CD14-positive monocyte (primary cell): ENCODE measurements around the gene IL1F10. TPM values are rescaled to one million over a fixed set of nuclear protein-coding genes. Genes with fewer than 3 reads are reported as not detected.
A peak's percentile ranks its signal among the peaks of the same experiment; 100 is the strongest.

Experiments used
- DNase-seq, 3 donors: peaks; one replicate each; pipeline ENCODE4 v3.0.0-alpha.2; 2011 to 2022
- H2AFZ ChIP-seq: 2 replicates; pipeline ENCODE4 v1.6.0; 2012; ENCODE audit warnings: mild to moderate bottlenecking, low read depth, low read length, inconsistent platforms; ENCODE audit not compliant: insufficient read depth, poor library complexity, severe bottlenecking
- H3K27ac ChIP-seq, 2 donors: 1 replicate in 1 of 2; 2 replicates in 1 of 2; pipeline ENCODE4 v1.5.1; 2012 to 2013; ENCODE audit warnings: low read length in 2 of 2, control low read depth in 1 of 2, inconsistent platforms in 1 of 2, low read depth in 1 of 2, mild to moderate bottlenecking in 1 of 2
- H3K27me3 ChIP-seq, 2 donors: one replicate each; pipeline versions ENCODE4 v1.6.0 to v1.6.1; 2011 to 2013; ENCODE audit warnings: low read length in 2 of 2; ENCODE audit not compliant: control insufficient read depth in 2 of 2, insufficient read depth in 2 of 2
- H3K36me3 ChIP-seq, 2 donors: replicated peaks in 1 of 2; 1 replicate in 1 of 2; 2 replicates in 1 of 2; pipeline versions ENCODE4 v1.5.1 to v1.6.1; 2012 to 2013; ENCODE audit warnings: low read length in 2 of 2, control low read depth in 1 of 2, inconsistent platforms in 1 of 2, mild to moderate bottlenecking in 1 of 2; ENCODE audit not compliant: insufficient read depth in 2 of 2, control insufficient read depth in 1 of 2
- H3K4me1 ChIP-seq, 2 donors: 1 replicate in 1 of 2; 2 replicates in 1 of 2; pipeline versions ENCODE4 v1.5.1 to v1.6.1; 2012 to 2013; ENCODE audit warnings: low read length in 2 of 2, control low read depth in 1 of 2, inconsistent platforms in 1 of 2, mild to moderate bottlenecking in 1 of 2, moderate library complexity in 1 of 2; ENCODE audit not compliant: insufficient read depth in 2 of 2, control insufficient read depth in 1 of 2
- H3K4me2 ChIP-seq: replicated peaks from 2 replicates; pipeline ENCODE3; 2012; ENCODE audit warnings: low read length, moderate library complexity, mild to moderate bottlenecking; ENCODE audit not compliant: poor library complexity, severe bottlenecking; ENCODE audit errors: extremely low read depth
- H3K4me3 ChIP-seq, 3 experiments: fragments of 200-600 bp in 1 of 3; sonication (generic) in 1 of 3; replicated peaks in 1 of 3; 1 replicate in 2 of 3; 2 replicates in 1 of 3; pipeline ENCODE4 v1.5.1; 2011 to 2013; ENCODE audit warnings: low read length in 3 of 3, mild to moderate bottlenecking in 3 of 3, control low read depth in 2 of 3, low read depth in 2 of 3, inconsistent platforms in 1 of 3, moderate library complexity in 1 of 3
- H3K79me2 ChIP-seq: 2 replicates; pipeline ENCODE4 v1.6.0; 2012; ENCODE audit warnings: mild to moderate bottlenecking, control low read depth, inconsistent platforms, low read length, moderate library complexity; ENCODE audit not compliant: insufficient read depth
- H3K9ac ChIP-seq: 2 replicates; pipeline ENCODE4 v1.6.0; 2017; ENCODE audit warnings: low read length, mild to moderate bottlenecking; ENCODE audit not compliant: insufficient read depth, poor library complexity, severe bottlenecking
- H3K9me3 ChIP-seq, 2 donors: replicated peaks in 1 of 2; 1 replicate in 1 of 2; 2 replicates in 1 of 2; pipeline versions ENCODE4 v1.5.1 to v1.6.1; 2012 to 2013; ENCODE audit warnings: low read length in 2 of 2, control low read depth in 1 of 2; ENCODE audit not compliant: control insufficient read depth in 1 of 2, insufficient read depth in 1 of 2
- H4K20me1 ChIP-seq: 2 replicates; pipeline ENCODE4 v1.6.0; 2012; ENCODE audit warnings: mild to moderate bottlenecking, low read length, control low read depth, moderate library complexity; ENCODE audit not compliant: insufficient read depth
- H3K27ac Mint-ChIP-seq, 7 donors: one replicate each; pipeline ENCODE4 v1.8.0; 2020; ENCODE audit warnings: mild to moderate bottlenecking in 7 of 7, mixed read lengths in 7 of 7, moderate library complexity in 6 of 7, inconsistent platforms in 2 of 7
- H3K27me3 Mint-ChIP-seq, 3 donors: one replicate each; pipeline ENCODE4 v1.8.0; 2021 to 2022; ENCODE audit warnings: low read depth in 3 of 3, mild to moderate bottlenecking in 3 of 3, mixed read lengths in 3 of 3, moderate library complexity in 3 of 3, inconsistent platforms in 1 of 3
- H3K36me3 Mint-ChIP-seq, 2 donors: one replicate each; pipeline ENCODE4 v1.8.0; 2020; ENCODE audit warnings: mixed read lengths in 2 of 2, inconsistent platforms in 1 of 2, mild to moderate bottlenecking in 1 of 2
- H3K4me1 Mint-ChIP-seq: one replicate; pipeline ENCODE4 v1.8.0; 2020; ENCODE audit warnings: mild to moderate bottlenecking, mixed read lengths
- H3K4me3 Mint-ChIP-seq, 2 donors: one replicate each; pipeline ENCODE4 v1.8.0; 2020; ENCODE audit warnings: mild to moderate bottlenecking in 2 of 2, mixed read lengths in 2 of 2, moderate library complexity in 1 of 2
- H3K9me3 Mint-ChIP-seq, 7 donors: one replicate each; pipeline ENCODE4 v1.8.0; 2020 to 2022; ENCODE audit warnings: mixed read lengths in 7 of 7, mild to moderate bottlenecking in 6 of 7, moderate library complexity in 6 of 7, inconsistent platforms in 2 of 7
- WGBS: methylation state at CpG from one replicate; pipeline ENCODE4 v1.1.5; 2013; ENCODE audit warnings: missing lambda C conversion rate; ENCODE audit not compliant: insufficient coverage; 5-methylcytosine and 5-hydroxymethylcytosine counted together
- intact Hi-C, 2 donors: fragments of 100-400 bp; cut with micrococcal nuclease; formaldehyde crosslinking; loops; one replicate each; pipeline versions ENCODE4 v1.15.0 to v1.15.1; 2023
- polyA plus RNA-seq, 3 donors: library from polyadenylated mRNA; depleted of rRNA in 1 of 3; unstranded in 2 of 3; stranded (reverse) in 1 of 3; fragments of 300-500 nt in 2 of 3; fragments of >200 nt in 1 of 3; fragmentation: Illumina TruSeq in 2 of 3; gene quantifications; 1 replicate in 2 of 3; 2 replicates in 1 of 3; pipeline ENCODE4 v1.2.3, GENCODE V29; 2012 to 2021
- TF ChIP-seq, protein P1 (sequence below): fragments of 200-600 bp; IDR thresholded peaks from one replicate; pipeline ENCODE4 v1.8.0; 2022; ENCODE audit warnings: antibody characterized with exemption, mild to moderate bottlenecking

The IL1F10 gene
- polyA plus RNA-seq, 3 donors, result not detected

DNA sequence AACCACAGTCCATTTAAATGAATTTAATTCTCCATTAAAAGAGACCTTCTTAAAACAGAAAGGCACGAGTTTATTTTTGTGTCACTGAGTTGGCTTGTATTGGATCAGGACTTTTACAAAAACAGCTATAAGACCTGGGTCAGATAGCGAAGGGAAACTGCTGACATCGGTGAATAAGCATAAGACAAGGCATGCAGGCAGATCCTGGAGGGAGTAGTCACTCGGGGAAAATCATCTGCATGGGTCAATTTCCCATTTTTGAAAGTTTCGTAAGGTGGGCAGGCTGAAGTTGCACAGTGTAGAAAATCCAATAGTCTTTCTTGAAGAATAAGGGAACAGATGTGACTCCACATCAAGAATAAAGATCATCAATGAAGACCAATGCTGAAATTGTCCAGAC, 28.1 kb upstream of the IL1F10 start:
- H3K4me1 Mint-ChIP-seq, result peaks cover 13% of the 10 kb centered on the region
- Histone ChIP-seq H3K79me2 (no peaks in the 10 kb centered on the region), H3K27ac (no peak overlapping the region), H3K36me3 (no peaks in the 10 kb centered on the region), H3K9ac (no peak overlapping the region), H2AFZ (no peak overlapping the region), H3K4me2 (no peak overlapping the region), H3K4me3 (no peak overlapping the region), H3K27me3 (no peaks in the 10 kb centered on the region), H3K4me1 (peaks cover 0 to 10% of the 10 kb centered on the region in 2 donors), H4K20me1 (no peaks in the 10 kb centered on the region), H3K9me3 (no peaks in the 10 kb centered on the region)
- H3K9me3 Mint-ChIP-seq, result peaks cover 0 to 5% (median 2%) of the 10 kb centered on the region in 7 donors
- no peak overlapping the region for H3K27ac Mint-ChIP-seq
- no peak for DNase-seq
- no peaks in the 10 kb centered on the region for H3K36me3 Mint-ChIP-seq
- intact Hi-C loops, result no loop called here
- peaks cover 0 to 9% (median 8%) of the 10 kb centered on the region in 3 donors for H3K27me3 Mint-ChIP-seq
- WGBS, result 33% methylated on average over 3 of the region's 5 CpGs
- TF ChIP-seq, protein P1, sequence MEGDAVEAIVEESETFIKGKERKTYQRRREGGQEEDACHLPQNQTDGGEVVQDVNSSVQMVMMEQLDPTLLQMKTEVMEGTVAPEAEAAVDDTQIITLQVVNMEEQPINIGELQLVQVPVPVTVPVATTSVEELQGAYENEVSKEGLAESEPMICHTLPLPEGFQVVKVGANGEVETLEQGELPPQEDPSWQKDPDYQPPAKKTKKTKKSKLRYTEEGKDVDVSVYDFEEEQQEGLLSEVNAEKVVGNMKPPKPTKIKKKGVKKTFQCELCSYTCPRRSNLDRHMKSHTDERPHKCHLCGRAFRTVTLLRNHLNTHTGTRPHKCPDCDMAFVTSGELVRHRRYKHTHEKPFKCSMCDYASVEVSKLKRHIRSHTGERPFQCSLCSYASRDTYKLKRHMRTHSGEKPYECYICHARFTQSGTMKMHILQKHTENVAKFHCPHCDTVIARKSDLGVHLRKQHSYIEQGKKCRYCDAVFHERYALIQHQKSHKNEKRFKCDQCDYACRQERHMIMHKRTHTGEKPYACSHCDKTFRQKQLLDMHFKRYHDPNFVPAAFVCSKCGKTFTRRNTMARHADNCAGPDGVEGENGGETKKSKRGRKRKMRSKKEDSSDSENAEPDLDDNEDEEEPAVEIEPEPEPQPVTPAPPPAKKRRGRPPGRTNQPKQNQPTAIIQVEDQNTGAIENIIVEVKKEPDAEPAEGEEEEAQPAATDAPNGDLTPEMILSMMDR, result no peak
- H3K4me3 Mint-ChIP-seq, result no peak overlapping the region

DNA sequence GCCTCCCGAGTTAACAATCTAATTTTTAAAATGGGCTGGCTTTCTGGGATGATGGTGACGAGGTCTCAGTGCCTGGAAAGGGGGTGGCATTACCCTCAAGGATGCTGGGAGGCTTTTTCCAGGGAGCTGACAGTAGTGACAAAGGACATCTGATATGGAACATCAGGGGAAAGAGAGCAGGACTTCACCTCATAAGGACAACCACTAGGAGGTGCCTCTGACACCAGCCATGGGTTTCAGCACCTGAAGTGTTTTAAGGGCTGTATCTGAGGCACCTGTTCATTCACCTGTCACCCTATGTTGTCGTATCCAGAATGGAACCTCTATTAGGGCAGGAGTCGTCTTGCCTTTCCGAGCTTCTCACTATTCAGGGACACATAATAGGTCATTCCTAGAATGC, 25.9 kb upstream of the IL1F10 start:
- intact Hi-C loops, result no loop called here
- Mint-ChIP-seq H3K27ac (peak overlapping the region in 1 of 7 donors; percentile 55), H3K9me3 (peaks cover 2 to 9% (median 5%) of the 10 kb centered on the region in 7 donors), H3K36me3 (no peaks in the 10 kb centered on the region), H3K27me3 (peaks cover 1 to 9% (median 8%) of the 10 kb centered on the region in 3 donors), H3K4me3 (peak overlapping the region in 1 of 2 donors; percentile 19), H3K4me1 (peaks cover 13% of the 10 kb centered on the region)
- Histone ChIP-seq H3K36me3 (no peaks in the 10 kb centered on the region), H3K4me1 (peaks cover 0 to 10% of the 10 kb centered on the region in 2 donors), H3K4me2 (no peak overlapping the region), H3K79me2 (no peaks in the 10 kb centered on the region), H3K27me3 (no peaks in the 10 kb centered on the region), H3K9ac (no peak overlapping the region), H2AFZ (no peak overlapping the region), H4K20me1 (no peaks in the 10 kb centered on the region), H3K9me3 (no peaks in the 10 kb centered on the region), H3K27ac (no peak overlapping the region), H3K4me3 (no peak overlapping the region)
- 81% methylated on average over 2 of the region's 5 CpGs for WGBS
- DNase-seq, result no peak
- TF ChIP-seq, protein P1, result no peak
